GM23248 (cell line): ENCODE results near the gene ERC1.

ENCODE experiments used
- EZH2 ChIP-seq: fragments of 200-600 bp; sonication (generic); IDR thresholded peaks from 2 replicates; pipeline ENCODE4 v1.6.1; 2018; ENCODE audit warnings: antibody characterized with exemption, mild to moderate bottlenecking; ENCODE audit not compliant: insufficient read depth, poor library complexity, severe bottlenecking
- EZH2phosphoT487 ChIP-seq: fragments of 200-600 bp; sonication (generic); IDR thresholded peaks from 2 replicates; pipeline ENCODE4 v1.6.1; 2018; ENCODE audit warnings: antibody characterized with exemption, moderate library complexity, mild to moderate bottlenecking, low read depth; ENCODE audit not compliant: insufficient read depth

DNA sequence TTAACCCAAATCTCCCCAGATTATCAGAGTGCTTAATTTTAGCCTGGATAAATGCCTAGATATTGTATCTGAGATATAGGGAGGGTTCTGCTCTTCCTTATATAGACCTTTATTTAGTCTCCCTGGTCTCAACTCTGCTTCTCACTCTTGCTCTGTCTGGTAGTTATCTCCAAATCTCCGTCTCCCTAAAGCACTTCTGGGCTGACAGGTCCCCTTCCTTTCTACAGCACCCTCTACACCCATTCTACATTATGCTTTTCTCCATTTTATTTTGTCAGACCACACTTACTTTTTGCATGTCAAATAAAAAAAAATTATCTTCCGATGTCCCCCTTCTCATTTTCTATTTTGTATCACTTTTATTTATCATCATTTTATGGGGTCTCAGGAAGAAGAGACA, 2.0 kb upstream of the ERC1 start:
- no peak for TF ChIP-seq EZH2
- no peak for TF ChIP-seq EZH2phosphoT487
